ENCODE data around the gene PARP3. TPM values are rescaled to one million over a fixed set of nuclear protein-coding genes. Genes with fewer than 3 reads are reported as not detected.

PARP3 gene
- polyA plus RNA-seq, 1 of the 3 experiments (the other 2 are of a cell fraction) = 31.1 TPM

DNA sequence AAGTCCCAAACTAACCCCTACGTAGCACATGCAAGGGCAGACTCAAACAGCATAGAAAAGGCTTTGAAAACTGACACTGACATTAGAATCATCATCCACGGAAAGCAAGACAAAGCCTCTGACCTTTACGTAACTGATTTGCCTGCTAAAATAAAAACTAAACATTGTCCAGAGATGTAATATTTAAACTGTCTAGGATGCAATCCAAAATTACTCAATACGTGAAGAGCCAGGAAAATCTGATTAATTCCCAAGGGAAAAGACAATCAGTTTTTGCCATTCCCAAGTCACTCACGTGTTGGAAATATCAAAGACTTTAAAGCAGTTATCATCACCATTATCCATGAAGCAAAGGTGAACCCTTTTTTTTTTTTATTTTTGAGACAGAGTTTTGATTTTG lies 25.7 kb upstream of the PARP3 start:
- Histone ChIP-seq H3K9me2 (no peaks in the 10 kb centered on the region), H2AFZ (ENCODE audit: low read depth) (no peak overlapping the region), H3K36me3 (replicated peaks in 1 of 2; ENCODE audit: control insufficient read depth in 1 of 2, insufficient read depth in 2 of 2, low read length in 1 of 2) (no peaks in the 10 kb centered on the region), H3K4me1 (ENCODE audit: control insufficient read depth in 1 of 2, insufficient read depth in 2 of 2, low read depth in 1 of 2, low read length in 1 of 2) (no peaks in the 10 kb centered on the region), H3F3A (replicated peaks; ENCODE audit: insufficient read depth) (no peaks in the 10 kb centered on the region), H3K79me2 (ENCODE audit: insufficient read depth) (no peaks in the 10 kb centered on the region), H3K9ac (no peak overlapping the region), H3K9me3 (no peaks in the 10 kb centered on the region), H4K20me1 (ENCODE audit: insufficient read depth) (no peaks in the 10 kb centered on the region), H3K4me2 (no peak overlapping the region), H3K27ac (ENCODE audit: low read depth in 2 of 2, low read length in 1 of 2) (no peak overlapping the region), H3K4me3 (ENCODE audit: low read depth in 2 of 2, low read length in 1 of 2) (no peak overlapping the region), H3K27me3 (ENCODE audit: insufficient read depth) (peaks cover 5% of the 10 kb centered on the region; the same call in 1 of the 2 replicates)
- no peak for TF ChIP-seq EZH2phosphoT487 (IDR thresholded peaks at IDR 0.05; ENCODE audit: borderline replicate concordance, low read depth)
- no peak for TF ChIP-seq PBX3 (IDR thresholded peaks at IDR 0.05)
- no peak for TF ChIP-seq TEAD4 (IDR thresholded peaks at IDR 0.05; ENCODE audit: borderline replicate concordance, insufficient read depth)
- no peak for TF ChIP-seq NRF1 (IDR thresholded peaks at IDR 0.05; ENCODE audit: low read depth, low read length)
- TF ChIP-seq TAF1 (IDR thresholded peaks at IDR 0.05; ENCODE audit: borderline replicate concordance, low read depth, low read length) = no peak
- POLR2A ChIA-PET = no interaction called here
- CTCF ChIA-PET = interaction anchor here (0.9 kb wide), 1 partner anchor 25 kb away, joined by 4 read pairs; the partner anchor contains the start of gene RRP9
- DNase-seq = no peak
- WGBS (ENCODE audit: low lambda C conversion rate) = 54% methylated on average over 5 of the region's 5 CpGs

GRCh38 chr3:51921081-51921578 lies 21.0 kb upstream of the PARP3 start:
- CTCF ChIA-PET = interaction anchor here (2.0 kb wide), 1 partner anchor 202 kb away, joined by 7 read pairs; no protein-coding TSS in a partner anchor
- POLR2A ChIA-PET = no interaction called here
- TF ChIP-seq TCF12 (IDR thresholded peaks at IDR 0.05) = no peak
- TF ChIP-seq, protein P1, sequence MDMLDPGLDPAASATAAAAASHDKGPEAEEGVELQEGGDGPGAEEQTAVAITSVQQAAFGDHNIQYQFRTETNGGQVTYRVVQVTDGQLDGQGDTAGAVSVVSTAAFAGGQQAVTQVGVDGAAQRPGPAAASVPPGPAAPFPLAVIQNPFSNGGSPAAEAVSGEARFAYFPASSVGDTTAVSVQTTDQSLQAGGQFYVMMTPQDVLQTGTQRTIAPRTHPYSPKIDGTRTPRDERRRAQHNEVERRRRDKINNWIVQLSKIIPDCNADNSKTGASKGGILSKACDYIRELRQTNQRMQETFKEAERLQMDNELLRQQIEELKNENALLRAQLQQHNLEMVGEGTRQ (IDR thresholded peaks at IDR 0.05; ENCODE audit: borderline replicate concordance, low read depth, low read length) = no peak
- no peak for TF ChIP-seq CTCF (IDR thresholded peaks at IDR 0.05)
- no peak for TF ChIP-seq YY1 (IDR thresholded peaks at IDR 0.05; ENCODE audit: low read depth)
- TF ChIP-seq SIN3A (IDR thresholded peaks at IDR 0.05; ENCODE audit: borderline replicate concordance, low read depth, low read length) = no peak
- no peak for TF ChIP-seq JUND (IDR thresholded peaks at IDR 0.05)
- TF ChIP-seq TEAD4 (IDR thresholded peaks at IDR 0.05; ENCODE audit: borderline replicate concordance, insufficient read depth) = no peak
- TF ChIP-seq EP300 (IDR thresholded peaks at IDR 0.05; ENCODE audit: borderline replicate concordance in 1 of 2, low read depth in 1 of 2, low read length in 1 of 2) = no peak
- TF ChIP-seq GABPA (IDR thresholded peaks at IDR 0.05; ENCODE audit: low read depth) = no peak
- TF ChIP-seq GATA2 (CRISPR knock-in tag; IDR thresholded peaks at IDR 0.05) = no peak
- no peak for TF ChIP-seq FOXM1 (IDR thresholded peaks at IDR 0.05; ENCODE audit: low read depth)
- TF ChIP-seq RXRA (IDR thresholded peaks at IDR 0.05; ENCODE audit: borderline replicate concordance, low read depth) = no peak
- no peak for TF ChIP-seq FOSL2 (IDR thresholded peaks at IDR 0.05; ENCODE audit: borderline replicate concordance, low read depth)
- TF ChIP-seq MEF2A (IDR thresholded peaks at IDR 0.05; ENCODE audit: borderline replicate concordance, low read depth) = no peak
- no peak for TF ChIP-seq NFIC (IDR thresholded peaks at IDR 0.05; ENCODE audit: borderline replicate concordance)
- no peak for TF ChIP-seq RAD21 (IDR thresholded peaks at IDR 0.05; ENCODE audit: low read length)

More at GRCh38 chr3:51921081-51921578, 21.0 kb upstream of the PARP3 start:
- H3K4me3 ChIP-seq (ENCODE audit: low read depth in 2 of 2, low read length in 1 of 2) = no peak overlapping the region
- no peaks in the 10 kb centered on the region for H4K20me1 ChIP-seq (ENCODE audit: insufficient read depth)
- DNase-seq = no peak
- no peaks in the 10 kb centered on the region for H3F3A ChIP-seq (replicated peaks; ENCODE audit: insufficient read depth)
- 65% methylated on average over 11 of the region's 11 CpGs for WGBS (ENCODE audit: low lambda C conversion rate)
- H3K4me1 ChIP-seq (ENCODE audit: control insufficient read depth in 1 of 2, insufficient read depth in 2 of 2, low read depth in 1 of 2, low read length in 1 of 2) = no peaks in the 10 kb centered on the region
- H3K4me2 ChIP-seq = no peak overlapping the region
- H3K79me2 ChIP-seq (ENCODE audit: insufficient read depth) = no peaks in the 10 kb centered on the region
- H3K9ac ChIP-seq = no peak overlapping the region
- peaks cover 2% of the 10 kb centered on the region; the same call in 1 of the 2 replicates for H3K27me3 ChIP-seq (ENCODE audit: insufficient read depth)
- no peak overlapping the region for H3K27ac ChIP-seq (ENCODE audit: low read depth in 2 of 2, low read length in 1 of 2)
- H2AFZ ChIP-seq (ENCODE audit: low read depth) = no peak overlapping the region
- no peaks in the 10 kb centered on the region for H3K9me3 ChIP-seq
- no peaks in the 10 kb centered on the region for H3K9me2 ChIP-seq
- H3K36me3 ChIP-seq (replicated peaks in 1 of 2; ENCODE audit: control insufficient read depth in 1 of 2, insufficient read depth in 2 of 2, low read length in 1 of 2) = no peaks in the 10 kb centered on the region

Data from SK-N-SH (cell line).